IMR-90 (cell line): ENCODE data around the gene TSR3. TPM values are rescaled to one million over a fixed set of nuclear protein-coding genes. Genes with fewer than 3 reads are reported as not detected.

ENCODE experiments used
- ATAC-seq: fragments of 200-7000 bp; cut with Tn5 transposase; 2 replicates; pipeline ENCODE4 v1.9.1; 2020; ENCODE audit warnings: low read depth, mild to moderate bottlenecking, moderate library complexity
- BruUV-seq: library from RNA; stranded (reverse); fragments of 400-500 nt; replicated peaks from 2 replicates; lab custom pipeline; 2021; lab: Mats Ljungman, UMichigan
- CTCF ChIA-PET: fragments of 300-600 bp; formaldehyde crosslinking; extraction: SDS; loops from one replicate; lab custom pipeline; 2021; ENCODE audit warnings: antibody characterized with exemption; lab: Yijun Ruan, JAX
- POLR2A ChIA-PET: fragments of 300-600 bp; sonication (Branson Sonifier 250); formaldehyde crosslinking; loops from one replicate; lab custom pipeline; 2022; ENCODE audit warnings: antibody characterized with exemption; ENCODE audit not compliant: unreplicated experiment; lab: Charles Lee
- DNase-seq: peaks from one replicate; pipeline ENCODE4 v3.0.0; 2013
- H2AFZ ChIP-seq: replicated peaks from 2 replicates; pipeline ENCODE3; 2013; ENCODE audit warnings: low read length, mild to moderate bottlenecking; ENCODE audit not compliant: poor library complexity
- H2AK5ac ChIP-seq: 2 replicates; pipeline ENCODE4 v1.6.1; 2013; ENCODE audit warnings: low read depth, low read length, inconsistent platforms
- H2AK9ac ChIP-seq: replicated peaks from 2 replicates; pipeline ENCODE3; 2013; ENCODE audit warnings: mild to moderate bottlenecking, low read depth, low read length, moderate library complexity; ENCODE audit not compliant: poor library complexity
- H2BK120ac ChIP-seq: 2 replicates; pipeline ENCODE4 v1.6.1; 2013; ENCODE audit warnings: low read depth, low read length, inconsistent platforms
- H2BK15ac ChIP-seq: 3 replicates; pipeline ENCODE4 v1.6.1; 2013; ENCODE audit warnings: low read depth, low read length, inconsistent platforms
- H2BK20ac ChIP-seq: 2 replicates; pipeline ENCODE4 v1.6.1; 2013; ENCODE audit warnings: low read depth, mild to moderate bottlenecking, inconsistent platforms, low read length, moderate library complexity
- H2BK5ac ChIP-seq: 2 replicates; pipeline ENCODE4 v1.6.1; 2013; ENCODE audit warnings: mild to moderate bottlenecking, low read depth, low read length, inconsistent platforms; ENCODE audit not compliant: poor library complexity, severe bottlenecking
- H3K14ac ChIP-seq: replicated peaks from 2 replicates; pipeline ENCODE4 v1.6.1; 2013; ENCODE audit warnings: low read depth, low read length, inconsistent platforms
- H3K18ac ChIP-seq: 2 replicates; pipeline ENCODE4 v1.6.1; 2013; ENCODE audit warnings: low read depth, low read length, control low read depth
- H3K23ac ChIP-seq: 2 replicates; pipeline ENCODE4 v1.6.1; 2013; ENCODE audit warnings: low read depth, low read length, inconsistent platforms
- H3K27ac ChIP-seq: 2 replicates; pipeline ENCODE4 v1.5.1; 2013; ENCODE audit warnings: mild to moderate bottlenecking, control low read depth, low read length; ENCODE audit not compliant: insufficient read depth
- H3K27me3 ChIP-seq: 2 replicates; pipeline ENCODE4 v1.6.1; 2013; ENCODE audit warnings: low read length; ENCODE audit not compliant: control insufficient read depth, insufficient read depth
- H3K36me3 ChIP-seq: 2 replicates; pipeline ENCODE4 v1.6.1; 2013; ENCODE audit warnings: low read length, mixed read lengths; ENCODE audit not compliant: control insufficient read depth, insufficient read depth
- H3K4ac ChIP-seq: 2 replicates; pipeline ENCODE4 v1.6.1; 2013; ENCODE audit warnings: low read depth, low read length, inconsistent platforms
- H3K4me1 ChIP-seq: 2 replicates; pipeline ENCODE4 v1.6.1; 2013; ENCODE audit warnings: low read length, mixed read lengths; ENCODE audit not compliant: control insufficient read depth, insufficient read depth
- H3K4me2 ChIP-seq: 2 replicates; pipeline ENCODE4 v1.6.1; 2013; ENCODE audit warnings: low read depth, mild to moderate bottlenecking, control low read depth, low read length, moderate library complexity
- H3K4me3 ChIP-seq: 2 replicates; pipeline ENCODE4 v1.5.1; 2013; ENCODE audit warnings: low read depth, mild to moderate bottlenecking, control low read depth, low read length, moderate library complexity; ENCODE audit not compliant: insufficient read depth
- H3K56ac ChIP-seq: 2 replicates; pipeline ENCODE4 v1.6.1; 2013; ENCODE audit warnings: low read length, inconsistent platforms; ENCODE audit not compliant: insufficient read depth; ENCODE audit errors: extremely low read depth
- H3K79me1 ChIP-seq, 2 experiments: 2 replicates each; pipeline ENCODE4 v1.6.1; 2013; ENCODE audit warnings: low read length in 2 of 2, inconsistent platforms in 1 of 2, low read depth in 1 of 2
- H3K9ac ChIP-seq: 2 replicates; pipeline ENCODE4 v1.6.1; 2013; ENCODE audit warnings: low read depth, low read length, control low read depth
- H3K9me1 ChIP-seq: 2 replicates; pipeline ENCODE4 v1.6.1; 2013; ENCODE audit warnings: low read length, inconsistent platforms; ENCODE audit not compliant: insufficient read depth
- H3K9me3 ChIP-seq: 2 replicates; pipeline ENCODE4 v1.6.1; 2013; ENCODE audit warnings: low read length; ENCODE audit not compliant: control insufficient read depth, insufficient read depth
- H4K20me1 ChIP-seq: 2 replicates; pipeline ENCODE4 v1.6.1; 2013; ENCODE audit warnings: low read length, inconsistent platforms; ENCODE audit not compliant: insufficient read depth
- H4K5ac ChIP-seq: 2 replicates; pipeline ENCODE4 v1.6.1; 2013; ENCODE audit warnings: mild to moderate bottlenecking, low read depth, low read length, control low read depth
- H4K8ac ChIP-seq, 2 experiments: 2 replicates each; pipeline ENCODE4 v1.6.1; 2013; ENCODE audit warnings: low read depth in 2 of 2, low read length in 2 of 2, control low read depth in 1 of 2, inconsistent platforms in 1 of 2
- H4K91ac ChIP-seq: 2 replicates; pipeline ENCODE4 v1.6.1; 2013; ENCODE audit warnings: low read depth, low read length, inconsistent platforms; ENCODE audit not compliant: insufficient read depth
- BHLHE40 ChIP-seq: fragments of 150-350 bp; IDR thresholded peaks from 2 replicates; pipeline ENCODE4 v1.6.1; 2016; ENCODE audit warnings: mild to moderate bottlenecking, low read depth, low read length
- CHD1 ChIP-seq: IDR thresholded peaks from 2 replicates; pipeline ENCODE4 v1.6.1; 2012; ENCODE audit warnings: low read depth, low read length, improper control_type of control experiment
- FOS ChIP-seq: fragments of 150-350 bp; IDR thresholded peaks from 2 replicates; pipeline ENCODE4 v1.6.1; 2016; ENCODE audit warnings: low read depth, low read length
- MAFK ChIP-seq: IDR thresholded peaks from 2 replicates; pipeline ENCODE4 v1.6.1; 2012; ENCODE audit warnings: low read depth, low read length, improper control_type of control experiment
- MAZ ChIP-seq: IDR thresholded peaks from 2 replicates; pipeline ENCODE4 v1.6.1; 2012; ENCODE audit warnings: low read depth, mild to moderate bottlenecking, low read length, improper control_type of control experiment, moderate library complexity, borderline replicate concordance
- MXI1 ChIP-seq: IDR thresholded peaks from 2 replicates; pipeline ENCODE4 v1.6.1; 2012; ENCODE audit warnings: low read depth, mild to moderate bottlenecking, low read length, moderate library complexity, borderline replicate concordance
- NFE2L2 ChIP-seq: fragments of 150-350 bp; IDR thresholded peaks from 2 replicates; pipeline ENCODE4 v1.6.1; 2016; ENCODE audit warnings: low read depth, mild to moderate bottlenecking, low read length
- POLR2A ChIP-seq: IDR thresholded peaks from 2 replicates; pipeline ENCODE4 v1.6.1; 2012; ENCODE audit warnings: mild to moderate bottlenecking, low read depth, low read length
- RAD21 ChIP-seq: IDR thresholded peaks from 2 replicates; pipeline ENCODE4 v1.6.1; 2012; ENCODE audit warnings: low read length, improper control_type of control experiment
- RCOR1 ChIP-seq: IDR thresholded peaks from 2 replicates; pipeline ENCODE4 v1.6.1; 2012; ENCODE audit warnings: mild to moderate bottlenecking, low read length, improper control_type of control experiment; ENCODE audit not compliant: insufficient replicate concordance
- RFX5 ChIP-seq: IDR thresholded peaks from 2 replicates; pipeline ENCODE4 v1.8.0; 2012; ENCODE audit warnings: low read depth, mild to moderate bottlenecking, low read length, moderate library complexity
- SMC3 ChIP-seq: fragments of 150-350 bp; IDR thresholded peaks from 2 replicates; pipeline ENCODE4 v1.6.1; 2016; ENCODE audit warnings: low read depth, mild to moderate bottlenecking, antibody characterized with exemption, low read length, moderate library complexity
- WGBS, 2 experiments: methylation state at CpG; one replicate each; pipeline versions ENCODE4 v1.1.5 to v1.1.7; 2013; ENCODE audit warnings: missing lambda C conversion rate in 2 of 2; ENCODE audit not compliant: insufficient read length in 1 of 2; ENCODE audit errors: extremely low coverage in 2 of 2; 5-methylcytosine and 5-hydroxymethylcytosine counted together
- dilution Hi-C: fragments of 300-500 bp; cut with HindIII; formaldehyde crosslinking; loops from one replicate; pipeline ENCODE4 v1.14.3; 2018; ENCODE audit warnings: low sequenced_read_pairs; ENCODE audit not compliant: unreplicated experiment
- in situ Hi-C: fragments of 300-500 bp; cut with MboI; formaldehyde crosslinking; loops from 3 replicates; pipeline ENCODE4 v1.14.3; 2019; ENCODE audit warnings: low sequenced_read_pairs, inconsistent platforms, mixed read lengths
- intact Hi-C: fragments of 100-400 bp; cut with micrococcal nuclease; formaldehyde crosslinking; loops from 2 replicates; pipeline ENCODE4 v1.10.0; 2022
- polyA plus RNA-seq, 3 experiments: library from polyadenylated mRNA; depleted of rRNA; stranded (reverse); fragments of >200 nt; gene quantifications; 2 replicates each; pipeline ENCODE4 v1.2.3, GENCODE V29; 2012; ENCODE audit warnings: low replicate concordance in 1 of 3
- total RNA-seq: library from RNA; depleted of rRNA; stranded (reverse); fragments of >200 nt; gene quantifications from 2 replicates; pipeline ENCODE4 v1.2.3, GENCODE V29; 2012
- TF ChIP-seq, protein P1 (sequence below): fragments of 150-350 bp; IDR thresholded peaks from 2 replicates; pipeline ENCODE4 v1.6.1; 2017; ENCODE audit warnings: mild to moderate bottlenecking, antibody characterized with exemption, low read length, low read depth
- TF ChIP-seq, protein P2 (sequence below): conservative IDR thresholded peaks from 2 replicates; pipeline ENCODE4 v1.5.1; 2012; ENCODE audit warnings: mild to moderate bottlenecking, low read depth, low read length, improper control_type of control experiment

The TSR3 gene
- total and polyA plus RNA-seq, 2 of the 4 experiments (the other 2 are of a cell fraction) = 38.0 to 52.9 TPM

DNA sequence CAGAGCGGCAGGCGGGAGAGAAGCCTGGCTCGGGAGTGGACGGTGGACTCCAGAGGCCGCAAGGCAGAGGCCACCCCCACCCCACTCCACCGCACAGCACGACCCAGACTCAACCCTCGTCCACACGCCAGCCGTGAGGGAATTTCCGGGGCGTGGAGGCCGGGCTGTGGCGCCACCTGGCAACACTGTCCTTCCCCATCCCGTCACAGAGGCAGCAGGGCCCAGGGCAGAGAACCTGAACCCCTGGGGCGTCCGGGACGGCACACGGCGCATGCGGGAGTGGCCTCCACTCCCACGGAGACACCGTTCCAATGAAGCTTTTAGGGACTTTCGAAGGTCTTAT, 23.6 kb upstream of the TSR3 start:
- H2BK120ac ChIP-seq = no peak overlapping the region
- H3K27ac ChIP-seq = no peak overlapping the region
- TF ChIP-seq, protein P1, sequence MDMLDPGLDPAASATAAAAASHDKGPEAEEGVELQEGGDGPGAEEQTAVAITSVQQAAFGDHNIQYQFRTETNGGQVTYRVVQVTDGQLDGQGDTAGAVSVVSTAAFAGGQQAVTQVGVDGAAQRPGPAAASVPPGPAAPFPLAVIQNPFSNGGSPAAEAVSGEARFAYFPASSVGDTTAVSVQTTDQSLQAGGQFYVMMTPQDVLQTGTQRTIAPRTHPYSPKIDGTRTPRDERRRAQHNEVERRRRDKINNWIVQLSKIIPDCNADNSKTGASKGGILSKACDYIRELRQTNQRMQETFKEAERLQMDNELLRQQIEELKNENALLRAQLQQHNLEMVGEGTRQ = no peak
- TF ChIP-seq CHD1 (no peak), NFE2L2 (no peak), BHLHE40 (no peak), MXI1 (no peak), RFX5 (no peak), MAFK (no peak), SMC3 (no peak), RCOR1 (no peak), MAZ (no peak), RAD21 (no peak), POLR2A (no peak), FOS (no peak)
- TF ChIP-seq, protein P2, sequence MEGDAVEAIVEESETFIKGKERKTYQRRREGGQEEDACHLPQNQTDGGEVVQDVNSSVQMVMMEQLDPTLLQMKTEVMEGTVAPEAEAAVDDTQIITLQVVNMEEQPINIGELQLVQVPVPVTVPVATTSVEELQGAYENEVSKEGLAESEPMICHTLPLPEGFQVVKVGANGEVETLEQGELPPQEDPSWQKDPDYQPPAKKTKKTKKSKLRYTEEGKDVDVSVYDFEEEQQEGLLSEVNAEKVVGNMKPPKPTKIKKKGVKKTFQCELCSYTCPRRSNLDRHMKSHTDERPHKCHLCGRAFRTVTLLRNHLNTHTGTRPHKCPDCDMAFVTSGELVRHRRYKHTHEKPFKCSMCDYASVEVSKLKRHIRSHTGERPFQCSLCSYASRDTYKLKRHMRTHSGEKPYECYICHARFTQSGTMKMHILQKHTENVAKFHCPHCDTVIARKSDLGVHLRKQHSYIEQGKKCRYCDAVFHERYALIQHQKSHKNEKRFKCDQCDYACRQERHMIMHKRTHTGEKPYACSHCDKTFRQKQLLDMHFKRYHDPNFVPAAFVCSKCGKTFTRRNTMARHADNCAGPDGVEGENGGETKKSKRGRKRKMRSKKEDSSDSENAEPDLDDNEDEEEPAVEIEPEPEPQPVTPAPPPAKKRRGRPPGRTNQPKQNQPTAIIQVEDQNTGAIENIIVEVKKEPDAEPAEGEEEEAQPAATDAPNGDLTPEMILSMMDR = no peak
- H3K9me1 ChIP-seq = 0 out of 2 replicates have a peak, but pooled peaks cover 6% of the 10 kb centered on the region
- no peak overlapping the region for H2BK5ac ChIP-seq
- H4K20me1 ChIP-seq = no peaks in the 10 kb centered on the region; the same call in 1 of the 2 replicates
- in situ Hi-C loops (no loop called here), intact Hi-C loops (no loop called here), dilution Hi-C loops (no loop called here)
- H3K14ac ChIP-seq = no peak overlapping the region
- peaks cover 21% of the 10 kb centered on the region for H3K36me3 ChIP-seq
- ATAC-seq = no peak
- no peaks in the 10 kb centered on the region for H3K9me3 ChIP-seq
- CTCF ChIA-PET = no interaction called here
- H2BK20ac ChIP-seq = no peak overlapping the region
- no peaks in the 10 kb centered on the region for H3K27me3 ChIP-seq
- H4K5ac ChIP-seq = no peak overlapping the region
- POLR2A ChIA-PET = no interaction called here
- H3K9ac ChIP-seq = no peak overlapping the region
- H3K4me3 ChIP-seq = no peak overlapping the region
- H3K18ac ChIP-seq = no peak overlapping the region
- no peak overlapping the region for H3K4ac ChIP-seq
- peaks cover 9 to 36% of the 10 kb centered on the region in 2 experiments for H3K79me1 ChIP-seq
- H4K91ac ChIP-seq = no peak overlapping the region
- DNase-seq = no peak
- no peak overlapping the region for H2BK15ac ChIP-seq
- peaks cover 11% of the 10 kb centered on the region for H3K4me1 ChIP-seq
- H3K23ac ChIP-seq = no peak overlapping the region
- no peak overlapping the region for H3K56ac ChIP-seq
- no peak overlapping the region for H3K4me2 ChIP-seq
- no peak overlapping the region for H2AFZ ChIP-seq
- no peak overlapping the region for H4K8ac ChIP-seq
- 99% methylated on average over 14 of the region's 24 CpGs; no CpG with 5 or more reads in 1 of the 2 experiments for WGBS, 2 experiments
- no peak overlapping the region for H2AK5ac ChIP-seq
- no peak overlapping the region for H2AK9ac ChIP-seq
- BruUV-seq = no TSS peak
